Thoracic aorta (tissue), 2 donors: ENCODE measurements around the gene XRCC4. TPM values are rescaled to one million over a fixed set of nuclear protein-coding genes. Genes with fewer than 3 reads are reported as not detected.

Source experiments
- ATAC-seq: fragments of 150-250 bp; one replicate; pipeline ENCODE4 v1.8.0; 2017; ENCODE audit warnings: low read depth; ENCODE audit not compliant: insufficient number of reproducible peaks, low FRiP score
- DNase-seq: peaks from one replicate; pipeline ENCODE4 v3.0.0-alpha.2; 2020; ENCODE audit warnings: low spot score
- H3K27ac ChIP-seq, 2 donors: fragments of 200-600 bp; sonication (generic); 1 replicate in 1 of 2; 2 replicates in 1 of 2; pipeline ENCODE4 v1.5.1; 2016; ENCODE audit warnings: mild to moderate bottlenecking in 2 of 2, moderate library complexity in 2 of 2
- H3K27me3 ChIP-seq: fragments of 200-600 bp; sonication (generic); replicated peaks from 2 replicates; pipeline ENCODE4 v1.6.0; 2016; ENCODE audit warnings: mild to moderate bottlenecking; ENCODE audit not compliant: insufficient read depth
- H3K36me3 ChIP-seq: fragments of 200-600 bp; sonication (generic); one replicate; pipeline ENCODE4 v1.5.1; 2016
- H3K4me1 ChIP-seq, 2 donors: fragments of 200-600 bp; sonication (generic); 1 replicate in 1 of 2; 2 replicates in 1 of 2; pipeline versions ENCODE4 v1.5.1 to v1.6.0; 2016; ENCODE audit warnings: low read depth in 2 of 2, mild to moderate bottlenecking in 1 of 2; ENCODE audit not compliant: control insufficient read depth in 1 of 2
- H3K4me3 ChIP-seq: fragments of 200-600 bp; sonication (generic); 2 replicates; pipeline ENCODE4 v1.5.1; 2016; ENCODE audit warnings: mild to moderate bottlenecking
- H3K9me3 ChIP-seq: fragments of 200-600 bp; sonication (generic); 2 replicates; pipeline ENCODE4 v1.5.1; 2016
- total RNA-seq, 2 donors: library from RNA; depleted of rRNA; stranded (reverse); fragments of >200 nt; gene quantifications; one replicate each; pipeline versions ENCODE4 v1.1.0 to v1.2.3, GENCODE V29; 2016
- TF ChIP-seq, protein P1 (sequence below): fragments of 200-600 bp; sonication (generic); IDR thresholded peaks from one replicate; pipeline ENCODE4 v1.5.1; 2019; ENCODE audit warnings: antibody characterized with exemption

XRCC4 gene
- total RNA-seq, 2 donors from 2014 or later, result 7.8 to 11.1 TPM

DNA sequence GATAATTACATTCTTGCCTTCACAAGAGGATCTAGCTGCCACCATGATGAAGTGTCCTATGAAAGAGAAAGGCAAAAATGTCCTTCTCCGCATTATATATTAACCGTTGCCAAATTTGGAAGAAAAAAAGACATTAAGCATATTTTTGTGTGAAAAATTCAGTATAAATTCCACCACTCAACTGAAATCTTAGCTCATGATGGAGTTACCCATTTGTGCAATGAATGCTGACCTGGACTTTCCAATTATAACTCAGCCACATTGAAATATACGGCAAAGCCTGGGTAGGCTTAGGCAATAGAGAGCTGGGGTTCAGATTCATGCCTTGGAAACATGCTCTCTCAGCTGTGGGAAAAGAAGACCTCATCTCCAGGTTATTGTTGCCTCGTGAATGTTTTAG, 322.9 kb downstream of the XRCC4 start:
- Histone ChIP-seq H3K9me3 (no peaks in the 10 kb centered on the region), H3K27ac (no peak overlapping the region), H3K4me3 (no peak overlapping the region), H3K4me1 (no peaks in the 10 kb centered on the region), H3K27me3 (no peaks in the 10 kb centered on the region), H3K36me3 (no peaks in the 10 kb centered on the region)
- no peak for ATAC-seq
- TF ChIP-seq, protein P1, sequence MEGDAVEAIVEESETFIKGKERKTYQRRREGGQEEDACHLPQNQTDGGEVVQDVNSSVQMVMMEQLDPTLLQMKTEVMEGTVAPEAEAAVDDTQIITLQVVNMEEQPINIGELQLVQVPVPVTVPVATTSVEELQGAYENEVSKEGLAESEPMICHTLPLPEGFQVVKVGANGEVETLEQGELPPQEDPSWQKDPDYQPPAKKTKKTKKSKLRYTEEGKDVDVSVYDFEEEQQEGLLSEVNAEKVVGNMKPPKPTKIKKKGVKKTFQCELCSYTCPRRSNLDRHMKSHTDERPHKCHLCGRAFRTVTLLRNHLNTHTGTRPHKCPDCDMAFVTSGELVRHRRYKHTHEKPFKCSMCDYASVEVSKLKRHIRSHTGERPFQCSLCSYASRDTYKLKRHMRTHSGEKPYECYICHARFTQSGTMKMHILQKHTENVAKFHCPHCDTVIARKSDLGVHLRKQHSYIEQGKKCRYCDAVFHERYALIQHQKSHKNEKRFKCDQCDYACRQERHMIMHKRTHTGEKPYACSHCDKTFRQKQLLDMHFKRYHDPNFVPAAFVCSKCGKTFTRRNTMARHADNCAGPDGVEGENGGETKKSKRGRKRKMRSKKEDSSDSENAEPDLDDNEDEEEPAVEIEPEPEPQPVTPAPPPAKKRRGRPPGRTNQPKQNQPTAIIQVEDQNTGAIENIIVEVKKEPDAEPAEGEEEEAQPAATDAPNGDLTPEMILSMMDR, result no peak
- DNase-seq, result no peak

DNA sequence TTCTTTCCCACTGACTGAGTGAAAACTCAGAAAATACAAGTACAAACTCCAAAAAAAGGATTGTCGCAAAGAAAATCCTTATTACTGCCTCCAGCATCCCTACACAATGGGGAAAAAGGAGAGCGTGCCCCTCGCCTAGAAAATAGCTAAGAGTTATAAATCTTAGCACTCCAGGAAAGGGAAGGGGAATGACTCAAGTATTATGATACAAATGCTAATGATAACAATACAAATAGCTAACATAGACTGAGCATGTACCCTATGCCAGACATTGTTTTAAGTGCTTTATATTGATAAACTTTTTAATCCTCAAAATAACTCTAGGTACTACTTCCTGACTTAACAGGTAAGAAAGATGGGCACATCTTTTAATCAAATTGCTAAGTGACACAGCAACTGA, 323.4 kb downstream of the XRCC4 start:
- DNase-seq, result no peak
- H3K4me3 ChIP-seq, result no peak overlapping the region
- no peak overlapping the region for H3K27ac ChIP-seq
- TF ChIP-seq, protein P1, result no peak
- H3K4me1 ChIP-seq, result no peaks in the 10 kb centered on the region
- H3K9me3 ChIP-seq, result no peaks in the 10 kb centered on the region
- no peaks in the 10 kb centered on the region for H3K36me3 ChIP-seq
- ATAC-seq, result no peak
- no peaks in the 10 kb centered on the region for H3K27me3 ChIP-seq

DNA sequence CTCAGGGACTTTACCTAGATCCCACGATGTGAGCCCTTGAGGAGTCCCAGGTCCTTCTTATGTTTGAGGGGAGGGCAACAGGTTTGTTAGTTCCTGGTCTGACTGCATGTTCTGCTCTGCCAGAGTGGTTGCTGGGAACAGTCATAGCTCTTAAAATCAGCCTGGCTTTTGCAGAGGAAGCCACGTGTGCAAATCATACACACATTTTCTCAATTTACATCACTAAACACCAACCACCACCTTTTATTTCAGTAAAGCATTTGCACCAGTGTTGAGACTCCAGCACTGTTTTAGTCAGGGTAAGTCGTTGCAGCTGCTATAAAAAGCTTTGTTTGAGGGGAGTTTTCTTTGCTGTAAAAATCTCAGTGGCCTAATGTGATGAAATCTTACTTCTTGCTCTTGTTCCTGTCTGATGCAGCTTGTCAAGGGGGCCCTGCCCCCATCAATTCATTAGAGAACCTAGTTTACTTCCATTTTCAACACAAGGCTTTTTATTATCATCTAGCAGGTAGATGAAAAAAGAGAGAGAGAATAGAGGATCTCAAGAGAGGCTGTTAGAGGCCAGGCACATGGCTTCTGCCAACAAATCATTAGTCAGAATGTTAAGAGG, 323.9 kb downstream of the XRCC4 start:
- DNase-seq, result no peak

DNA sequence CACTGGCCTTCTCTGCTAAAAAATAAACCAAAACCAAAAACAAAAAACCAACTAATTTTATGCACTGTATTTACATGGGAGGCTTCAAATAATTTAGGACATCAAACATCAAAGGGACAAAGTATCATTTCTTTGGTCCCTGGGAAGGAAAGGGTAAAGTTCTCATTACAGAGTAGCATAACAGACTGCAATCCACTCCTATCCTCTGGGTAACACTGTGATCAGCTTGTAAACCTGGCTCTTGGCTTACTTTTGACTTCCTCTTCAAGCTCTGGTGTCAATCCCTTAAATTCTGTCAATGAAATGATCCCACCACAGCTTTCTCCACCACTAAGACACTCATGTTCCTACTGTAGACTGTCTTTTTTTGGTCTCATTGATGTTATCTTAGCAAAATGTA, 324.4 kb downstream of the XRCC4 start:
- no peaks in the 10 kb centered on the region for H3K27me3 ChIP-seq
- no peaks in the 10 kb centered on the region for H3K4me1 ChIP-seq
- H3K9me3 ChIP-seq, result no peaks in the 10 kb centered on the region
- H3K4me3 ChIP-seq, result no peak overlapping the region
- ATAC-seq, result no peak
- TF ChIP-seq, protein P1, result no peak
- no peaks in the 10 kb centered on the region for H3K36me3 ChIP-seq
- DNase-seq, result no peak
- H3K27ac ChIP-seq, result no peak overlapping the region

More for the DNA sequence above, 323.9 kb downstream of the XRCC4 start:
- no peaks in the 10 kb centered on the region for H3K27me3 ChIP-seq
- no peak overlapping the region for H3K4me3 ChIP-seq
- TF ChIP-seq, protein P1, result no peak
- no peaks in the 10 kb centered on the region for H3K9me3 ChIP-seq
- ATAC-seq, result no peak
- no peak overlapping the region for H3K27ac ChIP-seq
- no peaks in the 10 kb centered on the region for H3K4me1 ChIP-seq
- no peaks in the 10 kb centered on the region for H3K36me3 ChIP-seq

Other genes starting within 250 kb of the XRCC4 start
- 10 to 100 TPM; 55.6 to 58.6 TPM for gene TMEM167A, start 153 bp upstream of the XRCC4 start, total RNA-seq